Measurements from ENCODE around the gene IL17B.

Gene IL17B

DNA sequence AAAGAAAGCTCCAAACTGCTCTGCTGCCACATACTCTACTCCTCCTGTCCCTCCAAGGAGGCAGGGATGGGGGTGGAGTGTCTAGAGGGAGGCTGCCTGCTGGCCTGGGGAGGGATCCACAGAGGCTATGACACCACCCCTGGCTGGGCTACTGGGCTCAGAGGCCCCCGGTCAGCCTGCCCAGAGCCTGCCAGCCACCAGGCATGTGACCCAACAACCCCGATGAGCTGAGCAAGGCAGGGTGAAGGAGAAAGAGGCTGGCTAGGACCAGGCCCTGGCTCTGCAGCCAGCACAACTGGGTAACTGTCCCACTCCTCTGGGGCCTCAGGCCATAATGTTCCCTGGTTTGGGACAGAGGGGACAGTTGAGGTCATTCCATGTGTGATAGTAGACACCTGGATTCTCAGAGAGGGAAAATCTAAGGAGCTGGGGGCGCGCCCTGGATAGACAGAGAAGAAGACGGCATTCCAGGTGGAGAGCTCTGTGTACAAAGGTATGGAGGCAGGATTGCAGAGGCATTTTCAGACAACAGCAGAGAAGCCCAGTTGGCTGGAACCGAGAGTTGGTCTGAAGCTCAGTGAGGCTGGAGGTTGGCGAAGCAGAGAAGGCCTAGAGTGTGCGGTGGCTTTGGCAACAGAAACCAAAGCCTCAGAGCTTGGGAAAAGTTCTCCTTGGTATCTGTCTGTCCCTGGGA is 33.8 kb upstream of the IL17B start:
- DNase-seq, result peak in 1 of 2 donors; percentile 28
- Histone ChIP-seq H4K8ac (ENCODE audit: low read depth, low read length) (no peak overlapping the region), H2AK5ac (ENCODE audit: low read length) (peak overlapping the region; percentile 84), H3K4me2 (ENCODE audit: low read length) (no peak overlapping the region), H3K4me3 (ENCODE audit: low read depth, low read length) (no peak overlapping the region), H4K12ac (ENCODE audit: low read depth, low read length) (no peak overlapping the region), H2BK12ac (ENCODE audit: low read length) (peak overlapping the region; percentile 35), H3K27ac (ENCODE audit: low read depth, low read length) (no peak overlapping the region), H3K4ac (ENCODE audit: low read depth, low read length) (peak overlapping the region; percentile 1), H3K27me3 (ENCODE audit: insufficient read depth, low read length) (no peaks in the 10 kb centered on the region), H3K79me1 (ENCODE audit: low read length) (peaks cover 12% of the 10 kb centered on the region), H3K79me2 (ENCODE audit: control insufficient read depth, insufficient read depth, low read length, poor library complexity) (no peaks in the 10 kb centered on the region), H3K9ac (ENCODE audit: low read length) (no peak overlapping the region), H3K14ac (ENCODE audit: low read length) (peak overlapping the region; percentile 8), H2BK120ac (ENCODE audit: insufficient read depth, low read length, poor library complexity) (peak overlapping the region; percentile 1), H4K91ac (ENCODE audit: low read depth, low read length) (peak overlapping the region; percentile 28), H2BK5ac (ENCODE audit: low read depth, low read length, poor library complexity) (peak overlapping the region; percentile 10), H3K18ac (ENCODE audit: low read length) (no peak overlapping the region), H3K9me3 (ENCODE audit: insufficient read depth, low read depth, low read length) (peaks cover 2% of the 10 kb centered on the region), H3K4me1 (ENCODE audit: control insufficient read depth in 1 of 2, insufficient read depth in 2 of 2, low read length in 2 of 2) (peaks cover 13 to 31% of the 10 kb centered on the region in 2 experiments), H3K23ac (ENCODE audit: low read length) (no peak overlapping the region), H2AFZ (ENCODE audit: insufficient read depth, low read length, poor library complexity) (no peak overlapping the region), H3K36me3 (ENCODE audit: control insufficient read depth in 1 of 2, insufficient read depth in 2 of 2, low read length in 2 of 2) (no peaks in the 10 kb centered on the region)
- no CpG with 5 or more reads among the region's 8 CpGs for WGBS (ENCODE audit: extremely low coverage, insufficient coverage, insufficient read length)

DNA sequence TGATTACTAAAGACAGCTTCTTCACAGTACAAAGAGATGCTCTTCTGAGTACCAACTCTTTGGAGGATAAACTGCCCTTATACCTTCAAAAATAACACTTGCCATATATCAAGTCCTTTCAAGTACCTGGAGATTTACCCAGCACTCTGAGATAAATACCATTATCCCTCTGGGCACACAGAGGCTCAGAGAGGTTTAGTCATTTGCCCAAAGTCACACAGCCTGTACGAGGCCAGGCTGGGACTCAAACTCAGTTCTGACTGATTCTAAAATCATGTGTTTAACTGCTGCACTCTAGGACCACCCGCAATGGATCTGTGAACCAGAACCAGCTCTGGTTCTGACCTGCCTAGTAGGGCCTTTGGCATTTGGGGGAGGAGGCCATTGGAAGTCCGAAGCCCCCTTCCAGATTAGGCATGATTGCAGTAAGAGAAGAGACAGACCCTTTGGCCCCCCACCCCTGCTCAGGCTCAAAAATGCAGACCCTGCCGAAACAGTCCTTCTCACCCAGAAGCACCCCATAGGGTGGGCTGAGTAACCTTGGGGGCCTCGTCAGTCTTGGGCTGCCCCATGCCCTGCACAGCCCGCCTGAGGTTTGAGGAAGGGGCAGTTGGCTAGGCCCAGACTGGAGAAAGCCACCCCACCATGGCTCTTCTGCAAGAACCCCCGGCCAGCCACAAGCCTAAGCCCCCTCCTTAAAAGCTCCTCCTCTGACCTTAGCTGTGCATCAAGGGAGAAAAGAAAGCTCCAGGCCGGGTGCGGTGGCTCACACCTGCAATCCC is 32.8 kb upstream of the IL17B start:
- H3K18ac ChIP-seq (ENCODE audit: low read length), result no peak overlapping the region
- no peak overlapping the region for H3K9ac ChIP-seq (ENCODE audit: low read length)
- H3K27ac ChIP-seq (ENCODE audit: low read depth, low read length), result no peak overlapping the region
- no peak for DNase-seq
- no CpG with 5 or more reads among the region's 9 CpGs for WGBS (ENCODE audit: extremely low coverage, insufficient coverage, insufficient read length)
- H4K91ac ChIP-seq (ENCODE audit: low read depth, low read length), result no peak overlapping the region
- no peak overlapping the region for H2BK120ac ChIP-seq (ENCODE audit: insufficient read depth, low read length, poor library complexity)
- peak overlapping the region; percentile 21 for H2BK12ac ChIP-seq (ENCODE audit: low read length)
- H4K12ac ChIP-seq (ENCODE audit: low read depth, low read length), result no peak overlapping the region
- H4K8ac ChIP-seq (ENCODE audit: low read depth, low read length), result no peak overlapping the region
- no peak overlapping the region for H3K4me3 ChIP-seq (ENCODE audit: low read depth, low read length)
- H3K4me2 ChIP-seq (ENCODE audit: low read length), result no peak overlapping the region
- peaks cover 2% of the 10 kb centered on the region for H3K9me3 ChIP-seq (ENCODE audit: insufficient read depth, low read depth, low read length)
- no peaks in the 10 kb centered on the region for H3K27me3 ChIP-seq (ENCODE audit: insufficient read depth, low read length)
- H2AK5ac ChIP-seq (ENCODE audit: low read length), result no peak overlapping the region
- no peak overlapping the region for H2BK5ac ChIP-seq (ENCODE audit: low read depth, low read length, poor library complexity)
- peaks cover 8 to 25% of the 10 kb centered on the region in 2 experiments for H3K4me1 ChIP-seq (ENCODE audit: control insufficient read depth in 1 of 2, insufficient read depth in 2 of 2, low read length in 2 of 2)
- H3K23ac ChIP-seq (ENCODE audit: low read length), result no peak overlapping the region
- H3K79me1 ChIP-seq (ENCODE audit: low read length), result peaks cover 7% of the 10 kb centered on the region
- H3K79me2 ChIP-seq (ENCODE audit: control insufficient read depth, insufficient read depth, low read length, poor library complexity), result no peaks in the 10 kb centered on the region
- no peak overlapping the region for H2AFZ ChIP-seq (ENCODE audit: insufficient read depth, low read length, poor library complexity)
- no peaks in the 10 kb centered on the region for H3K36me3 ChIP-seq (ENCODE audit: control insufficient read depth in 1 of 2, insufficient read depth in 2 of 2, low read length in 2 of 2)
- no peak overlapping the region for H3K14ac ChIP-seq (ENCODE audit: low read length)
- H3K4ac ChIP-seq (ENCODE audit: low read depth, low read length), result no peak overlapping the region

DNA sequence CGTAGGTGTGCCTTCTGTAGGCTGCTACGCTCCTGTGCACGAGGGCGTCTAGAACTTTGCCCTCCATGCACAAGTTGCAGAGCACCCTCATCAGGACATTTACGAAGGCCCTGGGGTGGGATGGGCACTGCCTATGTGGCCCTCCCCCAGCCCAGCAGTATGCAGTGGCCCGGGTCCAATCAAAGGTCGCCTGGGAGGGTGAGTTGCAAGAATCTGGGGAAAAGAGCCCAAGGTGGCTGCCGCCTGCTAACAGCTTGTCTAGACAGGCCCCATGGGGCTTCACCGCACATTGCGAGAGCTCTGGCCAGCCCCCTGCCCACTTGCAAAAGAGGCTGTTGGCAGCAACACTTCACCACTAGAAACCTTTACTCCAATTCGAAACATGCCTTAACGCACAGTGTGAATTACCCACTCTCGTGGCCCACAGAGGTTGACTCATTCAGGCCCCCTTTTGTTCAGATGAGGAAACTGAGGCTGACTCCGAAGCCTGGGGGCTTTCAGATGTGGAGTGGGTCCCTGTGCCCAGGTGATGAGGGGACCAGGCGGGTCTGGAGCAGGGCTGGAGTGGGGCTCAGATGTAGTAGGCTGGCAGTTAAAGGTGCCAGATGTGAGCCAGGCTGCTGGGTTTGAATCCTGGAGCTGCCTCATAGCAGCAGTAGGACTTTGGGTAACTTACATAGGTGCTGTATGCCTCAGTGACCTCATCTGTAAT is 31.8 kb upstream of the IL17B start:
- WGBS (ENCODE audit: extremely low coverage, insufficient coverage, insufficient read length), result no CpG with 5 or more reads among the region's 15 CpGs
- H3K4me3 ChIP-seq (ENCODE audit: low read depth, low read length), result no peak overlapping the region

DNA sequence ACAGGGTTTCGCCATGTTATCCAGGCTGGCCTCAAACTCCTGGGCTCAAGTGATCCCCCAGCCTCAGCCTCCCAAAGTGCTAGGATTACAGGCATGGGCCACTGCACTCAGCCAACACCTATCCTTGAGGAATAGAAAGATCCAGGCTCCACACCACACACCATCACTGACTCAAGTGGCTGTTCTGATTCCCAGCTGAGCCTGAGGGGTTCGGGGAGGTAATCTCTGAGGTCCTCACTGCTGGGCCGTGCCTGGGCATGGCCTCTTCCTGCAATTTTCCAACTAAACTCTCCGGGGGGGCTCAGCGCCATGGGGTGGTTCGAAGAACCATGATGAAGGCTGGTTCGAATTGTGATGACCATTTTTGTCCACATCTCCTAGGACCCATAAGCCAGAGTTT is 31.0 kb upstream of the IL17B start:
- no peaks in the 10 kb centered on the region for H3K36me3 ChIP-seq (ENCODE audit: control insufficient read depth in 1 of 2, insufficient read depth in 2 of 2, low read length in 2 of 2)
- DNase-seq, result no peak
- no peaks in the 10 kb centered on the region for H3K27me3 ChIP-seq (ENCODE audit: insufficient read depth, low read length)
- no peak overlapping the region for H4K12ac ChIP-seq (ENCODE audit: low read depth, low read length)
- H3K9me3 ChIP-seq (ENCODE audit: insufficient read depth, low read depth, low read length), result peaks cover 2% of the 10 kb centered on the region
- H3K23ac ChIP-seq (ENCODE audit: low read length), result no peak overlapping the region
- no peak overlapping the region for H3K4ac ChIP-seq (ENCODE audit: low read depth, low read length)
- no peak overlapping the region for H2BK12ac ChIP-seq (ENCODE audit: low read length)
- no peak overlapping the region for H3K18ac ChIP-seq (ENCODE audit: low read length)
- H2BK120ac ChIP-seq (ENCODE audit: insufficient read depth, low read length, poor library complexity), result no peak overlapping the region
- H3K79me1 ChIP-seq (ENCODE audit: low read length), result peaks cover 12% of the 10 kb centered on the region
- no peak overlapping the region for H3K9ac ChIP-seq (ENCODE audit: low read length)
- H2AFZ ChIP-seq (ENCODE audit: insufficient read depth, low read length, poor library complexity), result no peak overlapping the region
- H3K14ac ChIP-seq (ENCODE audit: low read length), result no peak overlapping the region
- peaks cover 14 to 34% of the 10 kb centered on the region in 2 experiments for H3K4me1 ChIP-seq (ENCODE audit: control insufficient read depth in 1 of 2, insufficient read depth in 2 of 2, low read length in 2 of 2)
- no peak overlapping the region for H3K27ac ChIP-seq (ENCODE audit: low read depth, low read length)
- H2AK5ac ChIP-seq (ENCODE audit: low read length), result no peak overlapping the region
- no peak overlapping the region for H4K91ac ChIP-seq (ENCODE audit: low read depth, low read length)
- H4K8ac ChIP-seq (ENCODE audit: low read depth, low read length), result no peak overlapping the region
- H3K4me2 ChIP-seq (ENCODE audit: low read length), result no peak overlapping the region
- no peak overlapping the region for H3K4me3 ChIP-seq (ENCODE audit: low read depth, low read length)
- no CpG with 5 or more reads among the region's 7 CpGs for WGBS (ENCODE audit: extremely low coverage, insufficient coverage, insufficient read length)
- no peak overlapping the region for H2BK5ac ChIP-seq (ENCODE audit: low read depth, low read length, poor library complexity)
- H3K79me2 ChIP-seq (ENCODE audit: control insufficient read depth, insufficient read depth, low read length, poor library complexity), result no peaks in the 10 kb centered on the region

More for the DNA sequence above, 31.8 kb upstream of the IL17B start:
- Histone ChIP-seq H3K27me3 (ENCODE audit: insufficient read depth, low read length) (no peaks in the 10 kb centered on the region), H2BK120ac (ENCODE audit: insufficient read depth, low read length, poor library complexity) (peak overlapping the region; percentile 5), H3K9me3 (ENCODE audit: insufficient read depth, low read depth, low read length) (peaks cover 2% of the 10 kb centered on the region), H3K79me1 (ENCODE audit: low read length) (peaks cover 7% of the 10 kb centered on the region), H3K79me2 (ENCODE audit: control insufficient read depth, insufficient read depth, low read length, poor library complexity) (no peaks in the 10 kb centered on the region), H3K18ac (ENCODE audit: low read length) (no peak overlapping the region), H2AK5ac (ENCODE audit: low read length) (no peak overlapping the region), H4K12ac (ENCODE audit: low read depth, low read length) (no peak overlapping the region), H3K27ac (ENCODE audit: low read depth, low read length) (no peak overlapping the region), H3K4me1 (ENCODE audit: control insufficient read depth in 1 of 2, insufficient read depth in 2 of 2, low read length in 2 of 2) (peaks cover 10 to 27% of the 10 kb centered on the region in 2 experiments), H3K4ac (ENCODE audit: low read depth, low read length) (no peak overlapping the region), H2AFZ (ENCODE audit: insufficient read depth, low read length, poor library complexity) (no peak overlapping the region), H3K23ac (ENCODE audit: low read length) (no peak overlapping the region), H3K9ac (ENCODE audit: low read length) (no peak overlapping the region), H4K91ac (ENCODE audit: low read depth, low read length) (no peak overlapping the region), H3K14ac (ENCODE audit: low read length) (no peak overlapping the region), H3K4me2 (ENCODE audit: low read length) (no peak overlapping the region), H2BK5ac (ENCODE audit: low read depth, low read length, poor library complexity) (peak overlapping the region; percentile 10), H2BK12ac (ENCODE audit: low read length) (peak overlapping the region; percentile 45), H3K36me3 (ENCODE audit: control insufficient read depth in 1 of 2, insufficient read depth in 2 of 2, low read length in 2 of 2) (no peaks in the 10 kb centered on the region), H4K8ac (ENCODE audit: low read depth, low read length) (no peak overlapping the region)
- no peak for DNase-seq

Data from trophoblast cell (in vitro differentiated cells and primary cell).